HCT116 (cell line): ENCODE measurements around the gene SND1.

Source experiments
- CTCF ChIP-seq, 3 experiments: fragments of 200-600 bp in 1 of 3; sonication (generic) in 1 of 3; IDR thresholded peaks in 2 of 3; conservative IDR thresholded peaks in 1 of 3; 2 replicates each; pipeline ENCODE4 v1.5.1; 2012 to 2017; ENCODE audit warnings: low read depth in 2 of 3, low read length in 2 of 3, antibody characterized with exemption in 1 of 3, borderline replicate concordance in 1 of 3, control low read depth in 1 of 3, mild to moderate bottlenecking in 1 of 3, mixed read lengths in 1 of 3, mixed run types in 1 of 3, moderate library complexity in 1 of 3; ENCODE audit not compliant: insufficient read depth in 1 of 3
- EGR1 ChIP-seq: IDR thresholded peaks from 2 replicates; pipeline ENCODE4 v1.6.1; 2012; ENCODE audit warnings: low read depth
- EZH2 ChIP-seq: fragments of 200-600 bp; sonication (generic); IDR thresholded peaks from 2 replicates; pipeline ENCODE4 v1.6.1; 2017; ENCODE audit warnings: antibody characterized with exemption, mixed run types
- EZH2phosphoT487 ChIP-seq: fragments of 200-600 bp; IDR thresholded peaks from 2 replicates; pipeline ENCODE4 v1.6.1; 2018; ENCODE audit warnings: antibody characterized with exemption, borderline replicate concordance
- FOSL1 ChIP-seq: IDR thresholded peaks from 2 replicates; pipeline ENCODE4 v1.6.1; 2012; ENCODE audit warnings: low read depth
- JUND ChIP-seq: IDR thresholded peaks from 2 replicates; pipeline ENCODE4 v1.6.1; 2012
- POLR2A ChIP-seq: IDR thresholded peaks from 2 replicates; pipeline ENCODE4 v1.7.0; 2011; ENCODE audit warnings: borderline replicate concordance; ENCODE audit not compliant: insufficient read depth, insufficient read length; ENCODE audit errors: extremely low read depth
- POLR2AphosphoS5 ChIP-seq: IDR thresholded peaks from 2 replicates; pipeline ENCODE4 v1.6.1; 2011; ENCODE audit warnings: mild to moderate bottlenecking, low read depth, low read length, moderate library complexity
- RAD21 ChIP-seq: IDR thresholded peaks from 2 replicates; pipeline ENCODE4 v1.6.1; 2012; ENCODE audit warnings: low read depth, mild to moderate bottlenecking
- SIN3A ChIP-seq: IDR thresholded peaks from 2 replicates; pipeline ENCODE4 v1.6.1; 2012; ENCODE audit warnings: low read depth
- SRF ChIP-seq: IDR thresholded peaks from 2 replicates; pipeline ENCODE4 v1.6.1; 2012; ENCODE audit warnings: low read depth
- TCF7L2 ChIP-seq: IDR thresholded peaks from 2 replicates; pipeline ENCODE4 v1.7.0; 2011; ENCODE audit warnings: borderline replicate concordance, inconsistent platforms; ENCODE audit not compliant: insufficient read depth, insufficient read length; ENCODE audit errors: extremely low read depth
- YY1 ChIP-seq: IDR thresholded peaks from 2 replicates; pipeline ENCODE4 v1.6.1; 2011; ENCODE audit warnings: low read length, low read depth, moderate library complexity, mild to moderate bottlenecking; ENCODE audit not compliant: insufficient replicate concordance; ENCODE audit errors: extremely low read depth

GRCh38 chr7:127619681-127620405 is 32.2 kb upstream of the SND1 start:
- TF ChIP-seq CTCF (IDR thresholded peaks at IDR 0.05 in 2 of 3, conservative IDR thresholded peaks at IDR 0.05 in 1 of 3; ENCODE audit: borderline replicate concordance in 1 of 3, insufficient read depth in 1 of 3, low read depth in 2 of 3, low read length in 2 of 3): no peak
- no peak for TF ChIP-seq RAD21
- no peak for TF ChIP-seq EZH2phosphoT487
- no peak for TF ChIP-seq SIN3A
- TF ChIP-seq EGR1: no peak
- no peak for TF ChIP-seq POLR2A
- TF ChIP-seq SRF: no peak
- no peak for TF ChIP-seq JUND
- no peak for TF ChIP-seq EZH2
- TF ChIP-seq POLR2AphosphoS5: no peak
- TF ChIP-seq YY1: no peak
- TF ChIP-seq TCF7L2: no peak
- no peak for TF ChIP-seq FOSL1
